Spleen (tissue), 7 donors: ENCODE data around the gene NTF4.
A peak's percentile ranks its signal among the peaks of the same experiment; 100 is the strongest.

Experiments used
- CTCF ChIP-seq, 11 experiments: fragments of 200-600 bp in 7 of 11; fragments of 450-650 bp in 4 of 11; sonication (generic) in 4 of 11; IDR thresholded peaks in 8 of 11; conservative IDR thresholded peaks in 3 of 11; 1 replicate in 7 of 11; 2 replicates in 4 of 11; pipeline versions ENCODE4 v1.4.0 to v1.8.0; 2016 to 2021; ENCODE audit warnings: antibody characterized with exemption in 11 of 11, inconsistent platforms in 4 of 11, mild to moderate bottlenecking in 1 of 11
- POLR2A ChIP-seq, 3 donors: fragments of 450-650 bp; IDR thresholded peaks; one replicate each; pipeline ENCODE4 v1.5.1; 2017; ENCODE audit warnings: antibody characterized with exemption in 3 of 3, mild to moderate bottlenecking in 1 of 3
- donor health status: DM: no; HTN: no; CAD: no; lungs with moderate emphysema.
- donor health status: DM: no; HTN: no; CAD: no.
- donor health status: DM: no; HTN: no; CAD: no.

GRCh38 chr19:49106648-49107135 lies 42.1 kb upstream of the NTF4 start:
- TF ChIP-seq CTCF (IDR thresholded peaks at IDR 0.05 in 8 of 11, conservative IDR thresholded peaks at IDR 0.05 in 3 of 11), result peak; percentile 15 to 86 (median 68)
- no peak for TF ChIP-seq POLR2A (IDR thresholded peaks at IDR 0.05)
